Thymus (tissue), 11 donors: ENCODE measurements around the gene ANKRD30A. TPM values are rescaled to one million over a fixed set of nuclear protein-coding genes. Genes with fewer than 3 reads are reported as not detected.
"Not testable (repeated sequence)": the region's sequence is repeated elsewhere in the genome, so short reads cannot be mapped to it uniquely, and the experiment has no call there.

ENCODE experiments used
- DNase-seq, 9 donors: peaks; one replicate each; pipeline ENCODE4 v3.0.0-alpha.2; 2013; ENCODE audit warnings: low spot score in 9 of 9, low read depth in 6 of 9, missing footprints in 1 of 9
- H3K27ac ChIP-seq, 2 donors: one replicate each; pipeline ENCODE4 v1.5.1; 2013; ENCODE audit warnings: control low read depth in 1 of 2, low read depth in 1 of 2, low read length in 1 of 2, mild to moderate bottlenecking in 1 of 2, moderate library complexity in 1 of 2
- H3K27me3 ChIP-seq, 2 donors: one replicate each; pipeline ENCODE4 v1.5.1; 2013; ENCODE audit warnings: low read length in 1 of 2; ENCODE audit not compliant: control insufficient read depth in 2 of 2, insufficient read depth in 1 of 2
- H3K36me3 ChIP-seq, 2 donors: one replicate each; pipeline ENCODE4 v1.5.1; 2013; ENCODE audit warnings: low read length in 1 of 2, mild to moderate bottlenecking in 1 of 2, moderate library complexity in 1 of 2; ENCODE audit not compliant: control insufficient read depth in 2 of 2, insufficient read depth in 2 of 2
- H3K4me1 ChIP-seq, 2 donors: one replicate each; pipeline ENCODE4 v1.5.1; 2013; ENCODE audit warnings: low read length in 2 of 2; ENCODE audit not compliant: control insufficient read depth in 2 of 2, insufficient read depth in 2 of 2
- H3K4me3 ChIP-seq, 2 donors: one replicate each; pipeline ENCODE4 v1.5.1; 2013; ENCODE audit warnings: low read length in 2 of 2, control low read depth in 1 of 2, mild to moderate bottlenecking in 1 of 2
- H3K9me3 ChIP-seq, 2 donors: one replicate each; pipeline ENCODE4 v1.5.1; 2013; ENCODE audit warnings: low read length in 1 of 2, mild to moderate bottlenecking in 1 of 2; ENCODE audit not compliant: control insufficient read depth in 2 of 2, insufficient read depth in 1 of 2
- WGBS: extraction: QIAGEN DNeasy Blood & Tissue Kit; methylation state at CpG from one replicate; pipeline ENCODE4 v1.1.7; 2013; 5-methylcytosine and 5-hydroxymethylcytosine counted together
- polyA plus RNA-seq: library from polyadenylated mRNA; stranded (reverse); fragments of 200-250 nt; gene quantifications from one replicate; pipeline ENCODE4 v1.2.3, GENCODE V29; 2013
- total RNA-seq: library from RNA; stranded (reverse); fragments of 120-200 nt; gene quantifications from one replicate; pipeline ENCODE4 v1.2.4, GENCODE V29; 2013
- donor health status: healthy.

The ANKRD30A gene
- total and polyA plus RNA-seq, 2 donors = 0.02 TPM; not detected in 1

DNA sequence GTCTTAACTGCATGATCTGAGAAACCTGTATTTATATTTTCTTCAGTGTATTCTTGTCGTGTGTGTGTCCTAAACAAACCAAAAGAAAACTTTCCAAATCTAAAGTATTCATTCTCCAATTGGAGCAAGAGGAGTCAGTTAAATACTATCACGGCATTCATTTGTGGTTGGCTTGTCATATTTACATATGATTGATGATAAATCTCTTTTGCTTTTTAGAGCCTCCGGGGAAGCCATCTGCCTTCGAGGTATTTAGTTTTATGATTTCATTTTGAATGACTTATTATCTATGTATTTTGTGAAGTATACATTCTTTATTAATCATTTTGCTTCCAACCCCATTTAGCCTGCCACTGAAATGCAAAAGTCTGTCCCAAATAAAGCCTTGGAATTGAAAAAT is 37.0 kb downstream of the ANKRD30A start:
- 83% methylated on average over 4 of the region's 4 CpGs for WGBS
- not testable (repeated sequence) for H3K4me1 ChIP-seq, H3K36me3 ChIP-seq, H3K4me3 ChIP-seq, H3K9me3 ChIP-seq, H3K27ac ChIP-seq, DNase-seq, H3K27me3 ChIP-seq

DNA sequence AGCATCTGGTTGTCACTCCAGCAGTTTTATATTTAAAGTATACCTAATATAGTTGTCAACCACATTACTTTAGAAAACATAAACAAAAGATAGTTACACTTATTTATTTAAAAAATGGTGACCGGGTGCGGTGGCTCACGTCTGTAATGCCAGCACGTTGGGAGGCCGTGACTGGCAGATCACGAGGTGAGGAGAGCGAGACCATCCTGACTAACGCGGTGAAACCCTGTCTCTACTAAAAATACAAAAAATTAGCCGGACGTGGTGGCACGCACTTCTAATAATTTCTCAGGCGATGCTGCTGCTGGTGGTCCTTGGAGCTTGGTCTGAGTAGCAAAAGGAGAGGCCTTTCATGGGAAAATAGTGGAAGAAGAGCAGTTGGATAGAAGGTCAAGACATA is 46.5 kb downstream of the ANKRD30A start:
- 79% methylated on average over 11 of the region's 13 CpGs for WGBS
- not testable (repeated sequence) for DNase-seq

GRCh38 chr10:37178296-37178695 is 52.9 kb downstream of the ANKRD30A start:
- H3K4me1 ChIP-seq, H3K27ac ChIP-seq, H3K4me3 ChIP-seq, H3K9me3 ChIP-seq, H3K36me3 ChIP-seq, H3K27me3 ChIP-seq, DNase-seq: not testable (repeated sequence)
- WGBS = 76% methylated on average over 4 of the region's 4 CpGs

More for the DNA sequence above, 46.5 kb downstream of the ANKRD30A start:
- H3K4me3 ChIP-seq, H3K4me1 ChIP-seq, H3K27ac ChIP-seq, H3K27me3 ChIP-seq, H3K36me3 ChIP-seq, H3K9me3 ChIP-seq: not testable (repeated sequence)

DNA sequence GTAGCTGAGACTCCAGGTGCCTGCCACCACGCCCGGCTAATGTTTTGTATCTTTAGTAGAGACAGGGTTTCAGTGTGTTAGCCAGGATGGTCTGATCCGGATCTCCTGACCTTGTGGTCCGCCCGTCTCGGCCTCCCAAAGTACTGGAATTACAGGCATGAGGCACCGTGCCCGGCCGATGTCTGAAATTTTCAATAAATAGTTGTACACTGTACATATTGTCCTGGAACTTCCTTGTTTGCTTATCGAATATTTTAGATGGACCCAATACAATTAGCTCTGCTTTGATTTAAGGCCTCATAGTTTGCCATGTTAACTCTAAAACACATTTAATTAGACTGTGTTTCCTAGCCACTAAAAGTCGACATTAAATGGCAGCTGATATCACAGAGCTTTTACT is 57.3 kb downstream of the ANKRD30A start:
- not testable (repeated sequence) for H3K27me3 ChIP-seq, DNase-seq, H3K9me3 ChIP-seq, H3K27ac ChIP-seq, H3K36me3 ChIP-seq, H3K4me1 ChIP-seq, H3K4me3 ChIP-seq
- 95% methylated on average over 7 of the region's 11 CpGs for WGBS

DNA sequence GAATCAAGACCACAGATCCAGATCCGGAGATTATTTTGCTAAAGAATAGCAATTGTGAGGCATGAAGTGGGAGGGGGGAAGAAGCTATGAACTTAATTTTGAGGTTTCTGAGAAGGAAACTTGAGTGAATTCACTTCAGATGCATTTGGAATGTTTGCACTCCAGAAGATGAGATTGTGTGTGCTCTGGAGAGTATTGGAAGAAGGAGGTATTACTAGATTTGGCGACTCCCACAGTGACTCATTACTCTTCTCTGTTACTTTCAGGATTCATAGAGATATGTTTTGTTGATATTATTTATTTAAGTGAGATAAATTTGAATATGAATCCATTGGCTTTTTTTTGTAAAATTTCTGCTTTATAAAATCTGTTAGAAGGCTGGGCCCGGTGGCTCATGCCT is 80.7 kb downstream of the ANKRD30A start:
- Histone ChIP-seq H3K36me3 (no peaks in the 10 kb centered on the region), H3K27me3 (no peaks in the 10 kb centered on the region), H3K9me3 (peaks cover 0 to 4% of the 10 kb centered on the region in 2 donors), H3K4me3 (no peak overlapping the region), H3K27ac (no peak overlapping the region), H3K4me1 (no peaks in the 10 kb centered on the region)
- WGBS = 93% methylated on average over 3 of the region's 3 CpGs
- no peak for DNase-seq

GRCh38 chr10:37220866-37221265 is 95.5 kb downstream of the ANKRD30A start:
- no peaks in the 10 kb centered on the region for H3K27me3 ChIP-seq
- DNase-seq = no peak
- no peaks in the 10 kb centered on the region for H3K36me3 ChIP-seq
- H3K4me3 ChIP-seq = no peak overlapping the region
- H3K4me1 ChIP-seq = no peaks in the 10 kb centered on the region
- H3K27ac ChIP-seq = no peak overlapping the region
- 65% methylated on average over 1 of the region's 1 CpG for WGBS
- no peaks in the 10 kb centered on the region for H3K9me3 ChIP-seq

DNA sequence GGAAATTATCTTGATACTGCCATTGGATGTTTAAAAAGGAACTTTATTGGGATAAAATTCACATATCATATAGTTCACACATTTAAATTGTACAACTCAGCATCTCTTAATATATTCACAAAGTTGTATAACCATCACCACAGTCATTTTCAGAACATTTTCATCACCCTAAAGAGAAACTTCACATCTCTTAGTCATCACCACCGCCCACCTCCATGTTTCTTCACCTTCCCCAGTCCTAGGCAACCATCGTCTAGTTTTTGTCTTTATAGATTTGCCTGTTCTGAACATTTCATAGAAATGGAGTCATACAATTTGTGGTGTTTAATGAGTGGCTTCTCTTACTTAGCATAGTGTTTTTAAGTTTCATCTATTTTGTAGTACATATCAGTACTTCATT is 96.6 kb downstream of the ANKRD30A start:
- no peaks in the 10 kb centered on the region for H3K9me3 ChIP-seq
- H3K27me3 ChIP-seq = no peaks in the 10 kb centered on the region
- 30% methylated on average over 2 of the region's 2 CpGs for WGBS
- no peaks in the 10 kb centered on the region for H3K36me3 ChIP-seq
- H3K4me3 ChIP-seq = no peak overlapping the region
- H3K4me1 ChIP-seq = no peaks in the 10 kb centered on the region
- DNase-seq = no peak
- no peak overlapping the region for H3K27ac ChIP-seq

- H3K4me3 ChIP-seq = no peak overlapping the region
- H3K27me3 ChIP-seq = no peaks in the 10 kb centered on the region
- no peak overlapping the region for H3K27ac ChIP-seq
- DNase-seq = no peak
- H3K9me3 ChIP-seq = no peaks in the 10 kb centered on the region
- WGBS = 92% methylated on average over 2 of the region's 2 CpGs
- no peaks in the 10 kb centered on the region for H3K4me1 ChIP-seq
- H3K36me3 ChIP-seq = no peaks in the 10 kb centered on the region
Measured at GRCh38 chr10:37225163-37225562, 99.8 kb downstream of the ANKRD30A start.

DNA sequence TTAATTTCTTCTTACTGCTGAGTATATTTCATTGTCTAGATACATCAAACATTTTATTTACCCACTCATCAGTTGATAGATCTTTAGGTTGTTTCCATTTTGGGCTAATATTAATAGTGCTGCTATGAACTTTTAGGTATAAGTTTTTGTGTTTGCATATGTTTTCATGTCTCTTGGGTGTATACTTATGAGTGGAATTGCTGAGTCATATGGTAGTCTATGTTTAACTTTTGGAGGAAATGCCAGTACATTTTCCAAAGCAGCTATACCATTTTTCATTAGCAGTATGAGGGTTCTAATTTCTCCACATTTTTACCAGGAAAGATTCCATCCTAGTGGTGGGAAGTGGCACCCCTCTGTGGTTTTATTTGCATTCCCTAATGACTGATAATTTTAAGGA is 101.1 kb downstream of the ANKRD30A start:
- no peaks in the 10 kb centered on the region for H3K36me3 ChIP-seq
- no peaks in the 10 kb centered on the region for H3K27me3 ChIP-seq
- H3K4me3 ChIP-seq = no peak overlapping the region
- H3K4me1 ChIP-seq = no peaks in the 10 kb centered on the region
- DNase-seq = no peak
- no peak overlapping the region for H3K27ac ChIP-seq
- no peaks in the 10 kb centered on the region for H3K9me3 ChIP-seq

DNA sequence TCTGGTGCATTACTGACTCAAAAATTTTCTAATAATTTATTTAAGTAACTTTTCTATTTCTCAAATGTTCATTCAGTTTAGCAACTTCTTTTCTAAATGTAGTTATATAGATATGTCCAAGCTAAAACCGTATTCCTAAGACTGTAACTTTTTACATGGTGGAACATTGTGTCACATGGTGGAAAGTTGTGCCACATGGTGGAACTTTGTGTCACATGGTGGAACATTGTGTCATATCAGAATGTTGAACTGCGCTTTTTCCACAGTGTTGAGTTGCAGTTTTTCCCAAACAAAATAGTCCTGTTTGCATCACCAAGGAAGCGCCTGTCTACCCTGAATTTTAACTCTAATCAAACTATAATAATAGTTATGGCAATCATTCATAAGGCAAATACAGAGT is 109.3 kb downstream of the ANKRD30A start:
- Histone ChIP-seq H3K4me1 (no peaks in the 10 kb centered on the region), H3K9me3 (peaks cover 0 to 4% of the 10 kb centered on the region in 2 donors), H3K36me3 (no peaks in the 10 kb centered on the region), H3K27me3 (no peaks in the 10 kb centered on the region), H3K27ac (no peak overlapping the region), H3K4me3 (no peak overlapping the region)
- 91% methylated on average over 3 of the region's 3 CpGs for WGBS
- no peak for DNase-seq
